ENCODE measurements around the gene PRKCZ.
A peak's percentile ranks its signal among the peaks of the same experiment; 100 is the strongest.

PRKCZ gene

DNA sequence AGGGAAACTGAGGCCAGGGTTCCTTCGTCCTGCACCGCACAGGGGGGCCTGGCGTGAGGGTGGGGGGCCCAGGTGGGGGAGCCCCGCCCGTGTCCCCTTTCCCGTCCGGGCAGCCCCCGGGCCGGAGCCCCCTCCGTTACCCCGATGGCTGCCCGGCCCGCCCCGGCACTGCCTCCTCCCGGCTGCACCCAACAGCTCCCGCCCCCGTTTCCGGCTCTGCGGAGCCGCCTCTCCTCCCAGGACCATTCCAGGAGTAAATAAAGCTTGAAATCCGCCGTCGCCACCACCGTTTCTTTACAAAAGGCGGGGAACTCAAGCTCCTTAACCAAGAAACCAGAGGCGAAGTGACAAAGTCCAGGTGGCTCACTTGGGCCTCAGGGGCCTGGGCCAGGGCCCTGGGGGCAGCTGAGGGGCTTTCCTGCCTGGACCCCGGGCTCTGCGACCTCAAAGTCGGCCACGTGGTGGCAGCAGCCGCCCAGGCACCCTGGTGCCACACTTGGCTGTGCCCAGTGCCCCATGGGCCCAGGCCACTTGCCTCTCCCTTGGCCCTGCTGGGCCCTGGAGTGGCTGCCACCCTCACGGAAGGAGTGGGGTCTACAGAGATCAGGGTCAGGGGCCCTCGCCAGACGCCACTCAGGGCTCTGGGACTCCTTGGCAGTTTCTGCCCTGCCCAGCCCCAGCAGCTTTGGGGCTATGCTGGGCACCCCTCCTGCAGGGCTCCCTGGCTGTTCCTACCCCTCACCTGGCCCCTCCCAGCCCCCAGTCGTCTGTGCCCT, 144.9 kb downstream of the PRKCZ start:
- peak; percentile 80 for DNase-seq (ENCODE audit: low read depth)

DNA sequence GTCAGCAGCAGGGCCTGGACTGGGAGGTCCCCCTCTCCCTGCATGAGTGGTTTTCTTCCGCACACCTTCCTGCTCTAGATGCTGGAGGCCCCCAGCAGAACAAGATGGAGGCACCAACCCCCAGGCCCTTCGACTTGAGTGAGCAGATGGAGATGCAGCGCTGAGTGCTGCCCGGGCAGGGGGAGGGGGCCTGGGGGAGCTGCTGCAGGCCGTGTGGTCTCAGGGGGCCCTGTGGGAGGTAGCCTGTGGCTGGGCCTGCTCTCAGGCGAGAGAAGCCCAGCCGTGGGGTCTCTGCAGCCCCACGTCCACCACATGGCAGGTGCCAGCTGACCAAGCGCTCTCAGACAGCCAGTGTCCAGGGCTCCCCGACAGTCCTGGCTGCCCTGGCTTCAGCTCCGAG, 145.6 kb downstream of the PRKCZ start:
- DNase-seq (ENCODE audit: low read depth): no peak

DNA sequence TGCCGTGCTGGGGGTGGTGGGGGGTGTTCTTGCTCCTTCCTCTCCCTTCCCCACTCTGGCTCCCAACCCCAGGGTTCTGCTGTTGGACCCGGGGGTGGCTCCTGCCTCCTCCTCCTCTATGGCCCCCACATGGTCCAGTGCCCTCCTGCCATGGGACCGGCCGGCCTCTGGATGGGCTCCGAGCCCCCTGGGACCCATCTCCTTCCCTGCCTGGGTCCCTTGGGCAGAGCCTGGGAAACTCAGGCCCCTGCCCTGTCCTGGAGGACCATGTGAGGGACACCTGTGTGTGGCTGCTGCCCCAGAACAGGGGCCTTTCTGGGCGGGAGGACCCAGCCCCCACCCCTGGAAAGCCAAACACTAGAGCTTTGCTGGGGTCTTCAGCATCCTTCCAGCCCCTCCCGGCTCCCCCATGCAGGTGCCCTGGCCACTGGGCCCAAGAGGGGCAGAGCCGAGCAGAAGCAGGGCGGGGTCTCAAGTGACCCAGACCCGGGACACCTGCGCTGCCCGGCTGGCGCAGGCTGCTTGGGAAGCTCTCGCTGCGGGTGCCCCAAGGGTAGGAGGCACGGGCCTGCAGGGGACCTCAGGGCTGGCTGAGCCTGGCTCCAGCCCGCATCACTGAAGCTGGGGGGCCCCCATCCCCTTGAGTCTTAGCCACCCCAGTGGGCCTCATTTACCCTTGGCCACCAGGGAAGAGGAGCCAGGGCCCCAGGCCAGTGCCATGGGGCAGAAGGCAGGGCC, 146.9 kb downstream of the PRKCZ start:
- no peak for DNase-seq (ENCODE audit: low read depth)

DNA sequence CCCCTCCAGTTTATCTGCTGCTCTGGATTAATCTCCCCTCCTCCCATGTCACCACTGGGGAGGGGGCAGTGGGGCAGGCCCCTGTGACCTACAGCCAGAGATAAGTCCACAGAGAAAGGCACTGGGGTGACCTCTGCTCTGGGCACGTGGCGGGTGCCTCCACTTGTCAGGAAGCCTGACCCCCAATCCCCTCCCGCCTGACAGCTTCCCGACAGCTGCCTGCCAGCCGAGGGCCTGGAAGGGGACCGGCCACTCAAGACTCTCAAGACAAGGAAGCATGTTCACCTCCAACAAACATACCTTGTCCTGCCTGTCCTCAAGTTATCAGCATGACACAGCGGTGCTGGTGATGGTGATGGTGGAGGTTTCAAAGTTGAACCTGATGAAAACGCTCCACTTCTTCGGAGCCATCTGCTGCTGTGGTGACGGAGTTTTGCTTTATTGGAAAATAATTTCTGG, 147.5 kb downstream of the PRKCZ start:
- DNase-seq (ENCODE audit: low read depth): no peak

DNA sequence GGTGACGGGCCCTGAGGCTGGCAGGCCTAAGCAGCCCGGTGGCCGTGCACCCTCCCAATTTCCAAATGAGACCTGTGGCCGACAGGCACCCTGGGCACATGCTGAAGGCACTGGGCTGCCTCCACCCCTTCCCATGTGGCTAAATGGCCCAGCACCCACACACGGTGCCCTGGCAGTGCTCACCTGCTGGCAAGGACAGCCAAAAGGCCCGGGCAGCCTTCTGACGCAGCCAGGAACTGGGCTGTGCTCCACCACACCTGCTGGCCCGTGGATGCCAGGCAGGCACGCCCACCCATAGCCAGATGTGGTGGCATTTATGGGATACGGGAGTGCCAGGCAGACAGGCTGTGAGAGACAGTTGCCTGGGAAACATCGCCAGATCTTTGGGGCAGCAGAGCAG, 148.4 kb downstream of the PRKCZ start:
- DNase-seq (ENCODE audit: low read depth): no peak

DNA sequence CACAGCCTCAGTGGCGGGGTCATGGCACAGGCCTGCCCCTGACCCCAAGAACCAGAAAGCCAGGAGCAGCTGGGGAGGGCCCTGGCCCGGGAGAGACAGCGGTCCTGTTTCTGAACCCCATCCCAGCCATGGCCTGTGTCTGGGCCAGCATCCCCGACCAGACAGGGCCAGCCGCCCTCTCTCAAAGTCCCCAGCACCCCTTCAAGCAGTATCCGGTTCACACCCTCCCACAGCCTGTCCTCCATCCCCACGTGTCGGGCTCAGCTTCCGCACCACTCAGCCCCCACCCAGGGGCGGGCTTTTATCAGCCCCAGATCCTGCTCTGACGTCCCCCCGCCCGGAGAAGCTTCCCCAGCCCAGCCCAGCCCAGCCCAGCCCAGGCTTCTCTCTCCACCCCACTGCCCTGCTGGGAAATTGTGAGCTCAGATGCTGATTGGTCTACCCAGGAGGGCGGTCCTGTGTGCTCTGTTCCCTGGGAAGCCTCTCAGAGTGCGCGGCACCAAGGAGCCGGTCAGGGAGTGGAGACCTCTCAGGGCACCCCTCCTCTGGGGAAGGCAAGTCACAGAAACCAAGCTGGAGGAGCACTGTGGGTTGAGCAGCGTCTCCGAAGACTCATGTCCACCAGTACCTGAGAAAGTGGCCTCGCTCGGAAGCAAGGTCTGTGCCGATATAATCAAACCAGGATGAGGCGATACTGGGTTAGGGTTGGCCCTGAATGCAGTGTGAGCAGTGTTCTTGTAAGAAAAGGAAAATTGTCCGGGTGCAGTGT, 149.0 kb downstream of the PRKCZ start:
- DNase-seq (ENCODE audit: low read depth): peak; percentile 72

DNA sequence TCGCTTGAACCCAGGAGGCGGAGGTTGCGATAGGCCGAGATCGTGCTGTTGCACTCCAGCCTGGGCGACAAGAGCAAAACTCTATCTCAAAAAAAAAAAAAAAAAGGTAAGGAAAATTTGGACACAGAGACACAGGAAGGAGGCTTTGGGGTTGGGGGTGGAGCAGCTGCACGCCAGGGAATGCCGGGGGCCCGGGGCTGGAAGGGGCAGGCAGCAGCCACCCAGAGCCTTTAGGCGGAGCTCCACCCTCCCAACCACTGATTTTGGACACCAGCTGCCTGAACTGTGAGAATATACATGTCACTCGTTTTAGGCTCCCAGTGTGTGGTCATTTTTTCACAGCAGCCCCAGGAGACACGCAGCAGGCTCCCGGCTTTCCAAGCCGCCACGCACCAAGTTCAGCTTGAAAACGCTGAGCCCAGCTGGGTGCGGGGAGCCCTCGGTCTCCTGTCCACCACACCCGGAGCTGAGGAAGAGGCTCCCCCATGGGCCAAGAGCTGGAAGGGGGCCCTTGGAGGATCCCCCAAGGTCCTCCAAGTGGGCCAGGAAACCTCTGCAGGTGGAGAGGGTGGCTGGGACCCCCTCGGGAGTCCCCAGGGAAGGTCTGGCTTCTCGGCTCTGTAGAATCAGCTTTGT, 150.2 kb downstream of the PRKCZ start:
- no peak for DNase-seq (ENCODE audit: low read depth)

DNA sequence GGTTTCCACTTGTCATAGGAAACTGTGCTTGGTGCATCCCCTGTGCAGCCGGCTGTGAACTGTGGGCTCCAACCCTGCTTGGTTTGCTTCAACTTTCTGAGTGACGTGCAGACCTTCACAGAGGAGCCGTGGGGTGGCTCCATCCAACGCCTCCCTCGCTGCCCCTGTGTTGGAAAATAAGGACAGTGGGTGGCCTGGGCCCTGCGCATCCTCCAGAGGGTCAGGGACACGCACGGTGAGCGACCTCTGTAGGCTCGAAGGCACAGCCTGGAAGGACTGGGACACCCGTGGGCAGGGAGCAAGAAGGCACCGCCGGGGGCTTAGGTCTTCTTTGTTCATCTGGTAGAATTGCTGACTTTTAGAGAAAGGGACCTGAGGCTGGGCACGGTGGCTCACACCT, 150.9 kb downstream of the PRKCZ start:
- DNase-seq (ENCODE audit: low read depth): no peak

DNA sequence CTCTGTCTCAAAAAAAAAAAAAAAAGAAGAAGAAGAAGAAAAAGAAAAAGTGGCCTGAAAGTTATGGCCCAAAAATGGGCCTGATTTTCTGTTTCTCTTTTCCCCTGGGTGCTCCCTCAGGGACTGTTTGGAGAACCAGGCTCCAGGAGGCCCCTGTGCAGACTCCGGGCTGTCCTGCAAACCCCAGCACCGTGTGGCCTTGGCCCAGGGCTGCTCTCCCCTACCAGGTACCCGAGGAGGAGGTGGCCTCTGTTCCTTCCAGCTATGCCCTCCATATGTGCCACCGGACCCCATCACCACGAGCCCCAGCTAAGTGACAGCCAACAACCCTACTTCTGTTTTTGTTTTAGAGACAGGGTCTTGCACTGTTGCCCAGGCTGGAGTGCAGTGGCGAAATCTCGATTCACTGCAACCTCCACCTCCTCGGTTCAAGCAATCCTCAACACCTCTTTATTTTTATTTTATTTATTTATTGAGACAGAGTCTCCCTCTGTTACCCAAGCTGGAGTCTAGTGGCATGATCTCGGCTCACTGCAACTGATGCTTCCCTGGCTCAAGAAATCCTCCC, 151.9 kb downstream of the PRKCZ start:
- DNase-seq (ENCODE audit: low read depth): no peak

DNA sequence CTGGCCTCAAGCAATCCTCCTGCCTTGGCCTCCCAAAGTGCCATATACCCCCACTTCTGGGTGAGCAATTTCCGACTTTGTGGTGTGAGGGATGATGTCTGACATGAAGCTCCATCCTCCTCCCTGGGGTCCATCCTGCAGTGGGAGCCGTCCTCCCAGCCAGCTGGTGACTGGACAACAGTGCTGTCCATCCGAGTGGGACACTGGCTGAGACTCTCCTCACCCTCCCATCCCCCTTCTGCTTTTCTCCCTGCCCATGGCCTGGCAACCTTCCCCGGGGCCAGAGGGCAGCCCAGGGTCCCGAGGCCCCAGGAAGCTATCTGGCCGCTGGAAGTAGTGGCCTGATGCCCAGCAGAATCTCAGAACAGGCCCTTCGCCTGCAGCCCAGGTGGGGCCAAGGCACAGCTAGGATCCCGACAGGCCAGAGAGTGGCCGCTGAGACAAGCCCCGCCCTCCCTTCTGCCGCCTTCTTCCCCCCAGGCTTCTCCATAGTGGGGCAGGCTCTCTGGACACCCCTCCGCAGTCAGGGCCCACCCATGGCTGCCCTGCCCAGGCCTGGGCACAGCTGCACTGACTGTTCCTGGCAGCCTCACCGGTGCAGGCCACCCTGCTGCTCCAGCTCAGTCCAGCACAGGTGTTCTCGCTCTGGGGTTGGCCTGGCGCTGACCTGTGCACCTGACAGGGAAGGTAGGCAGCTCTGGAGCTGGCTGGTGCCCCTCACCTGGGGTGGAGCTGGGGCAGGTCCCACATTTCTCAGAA, 152.8 kb downstream of the PRKCZ start:
- DNase-seq (ENCODE audit: low read depth): no peak

DNA sequence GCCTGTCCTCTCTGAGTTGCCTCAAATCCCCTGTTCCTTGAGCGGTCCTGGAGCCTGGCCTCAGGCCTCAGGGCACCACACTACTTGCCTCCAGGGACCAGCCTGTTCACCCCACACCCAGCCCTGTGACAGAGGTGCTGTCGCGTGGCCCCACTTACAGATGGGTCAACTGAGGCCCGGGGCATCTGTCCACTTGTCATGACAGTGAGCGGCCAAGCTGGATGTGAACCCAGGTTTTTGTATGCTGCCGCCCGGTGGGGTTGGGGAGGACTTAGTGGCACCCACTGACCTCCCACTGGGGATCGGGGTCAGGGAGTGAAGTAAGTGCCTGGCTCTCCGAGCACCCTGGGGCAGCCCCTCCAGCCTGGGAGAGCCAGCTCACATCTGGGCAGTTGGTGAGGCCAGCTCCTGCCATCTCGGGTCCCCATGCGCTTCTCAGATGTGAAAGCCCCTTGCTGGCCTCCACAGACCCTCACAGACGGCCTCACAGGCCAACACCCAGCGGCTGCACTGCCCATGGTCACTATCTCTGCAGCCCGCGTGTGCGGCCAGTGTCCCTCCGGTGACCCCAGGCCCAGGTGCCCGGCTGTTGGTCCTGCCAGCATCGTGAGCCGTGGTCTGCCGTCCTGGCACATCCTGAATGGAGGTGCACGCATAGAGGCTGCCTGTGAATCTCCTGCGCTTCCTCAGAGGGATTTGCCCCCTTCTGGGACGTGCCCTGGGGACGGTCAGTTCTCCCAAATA, 153.6 kb downstream of the PRKCZ start:
- no peak for DNase-seq (ENCODE audit: low read depth)

DNA sequence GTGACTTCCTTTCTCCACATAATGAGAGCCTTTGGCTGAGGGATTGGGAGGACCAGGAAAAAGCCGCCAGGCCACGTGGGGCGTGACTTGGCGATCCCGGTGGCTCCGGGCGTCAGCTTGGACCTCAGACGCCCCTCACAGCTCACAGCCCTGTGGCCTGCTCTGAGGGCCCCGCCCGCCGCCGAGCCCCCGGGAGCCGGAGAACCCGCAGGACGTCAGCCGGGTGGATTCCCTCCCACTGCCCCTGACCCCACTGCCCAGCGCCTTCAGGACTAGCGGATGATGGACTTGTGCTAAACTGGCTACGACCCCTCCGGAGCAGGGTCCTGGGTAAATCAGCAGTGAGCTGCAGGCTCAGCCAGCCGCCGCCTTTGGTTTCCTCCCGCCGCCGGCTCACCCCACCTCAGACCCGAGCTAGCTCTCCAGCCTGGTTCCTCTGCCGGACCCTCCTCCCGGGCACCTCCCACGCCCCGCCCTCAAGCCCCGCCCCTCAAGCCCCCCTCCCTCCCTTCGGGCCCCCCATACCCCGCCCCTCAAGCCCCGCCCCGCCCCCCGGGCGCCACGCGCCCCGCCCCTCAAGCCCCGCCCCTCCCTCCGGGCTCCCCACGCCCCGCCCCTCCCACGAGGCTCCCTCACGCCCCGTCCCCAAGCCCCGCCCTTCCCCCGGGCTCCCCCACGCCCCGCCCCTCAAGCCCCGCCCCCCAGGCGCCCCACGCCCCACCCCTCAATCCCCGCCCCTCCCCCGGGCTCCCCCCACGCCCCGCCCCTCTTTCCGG, 154.4 kb downstream of the PRKCZ start:
- DNase-seq (ENCODE audit: low read depth): no peak

DNA sequence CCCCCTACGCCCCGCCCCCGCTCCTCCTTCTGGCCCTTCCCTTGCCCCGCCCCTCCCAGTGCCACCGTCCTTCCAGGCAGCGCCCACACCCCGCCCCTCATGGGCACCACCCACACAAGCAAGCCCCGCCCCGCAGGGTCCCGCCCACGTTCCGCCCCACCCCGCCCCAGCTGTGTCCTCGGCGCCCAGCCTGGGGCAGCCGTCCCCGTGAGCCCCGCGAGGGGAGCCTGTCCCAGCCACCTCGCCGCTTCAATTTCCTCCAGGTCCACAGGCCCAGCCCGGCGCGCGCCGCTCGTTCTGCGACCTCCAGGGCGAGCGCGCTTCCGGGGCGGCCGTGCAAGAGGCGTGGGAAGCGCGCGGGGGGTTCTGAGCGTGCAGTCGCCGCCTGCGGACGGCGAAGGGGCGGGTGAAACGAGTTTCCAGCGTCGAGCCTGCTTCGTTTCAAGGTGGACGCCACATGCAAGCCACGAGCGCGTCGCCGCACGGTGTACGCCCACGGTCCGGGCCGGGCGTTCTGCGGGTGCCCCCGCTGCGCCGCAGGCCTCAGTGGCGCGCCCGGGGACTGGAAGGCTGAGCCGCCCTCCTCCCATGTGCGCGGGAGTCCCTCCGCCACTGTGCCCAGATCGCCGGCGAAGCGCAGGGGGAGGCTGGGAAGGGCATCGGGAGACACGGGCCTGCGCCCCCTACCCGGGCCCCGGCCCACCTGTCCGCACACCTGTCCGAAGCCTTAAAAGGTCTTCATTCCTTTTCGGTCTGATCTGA, 155.2 kb downstream of the PRKCZ start:
- DNase-seq (ENCODE audit: low read depth): peak; percentile 92

DNA sequence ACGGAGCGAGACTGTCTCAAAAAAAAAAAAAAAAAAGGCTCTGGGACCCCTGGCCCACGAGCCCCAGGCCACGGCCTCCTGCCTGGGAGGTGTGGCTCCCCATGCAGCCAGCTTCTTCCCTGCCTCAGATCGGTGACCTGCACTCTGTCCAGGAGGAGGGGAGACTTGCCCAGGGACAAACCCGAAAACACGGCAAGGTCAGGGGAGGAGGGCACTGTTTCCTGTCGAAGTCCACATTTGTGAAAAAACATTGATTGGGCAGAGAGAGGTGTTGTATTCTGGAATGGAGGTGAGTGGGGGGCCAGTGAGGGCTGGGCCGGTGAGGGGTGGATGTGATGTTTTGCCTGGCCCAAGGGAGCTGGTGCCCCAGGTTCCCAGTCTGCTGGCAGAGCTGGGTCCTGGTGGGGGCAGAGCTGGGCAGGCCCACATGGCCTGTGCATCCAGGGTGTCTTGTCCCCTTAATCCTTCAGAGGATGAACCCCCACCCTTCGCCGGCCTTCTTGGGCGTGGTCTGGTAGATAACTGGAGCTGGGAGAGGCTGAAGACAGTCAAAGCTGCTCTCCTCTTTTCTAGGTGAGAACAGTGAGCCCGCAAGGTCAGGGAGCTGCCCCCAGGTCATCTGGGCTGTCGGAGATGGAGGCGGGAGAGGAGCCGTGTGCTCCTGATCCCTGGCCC, 156.7 kb downstream of the PRKCZ start:
- DNase-seq (ENCODE audit: low read depth): no peak

DNA sequence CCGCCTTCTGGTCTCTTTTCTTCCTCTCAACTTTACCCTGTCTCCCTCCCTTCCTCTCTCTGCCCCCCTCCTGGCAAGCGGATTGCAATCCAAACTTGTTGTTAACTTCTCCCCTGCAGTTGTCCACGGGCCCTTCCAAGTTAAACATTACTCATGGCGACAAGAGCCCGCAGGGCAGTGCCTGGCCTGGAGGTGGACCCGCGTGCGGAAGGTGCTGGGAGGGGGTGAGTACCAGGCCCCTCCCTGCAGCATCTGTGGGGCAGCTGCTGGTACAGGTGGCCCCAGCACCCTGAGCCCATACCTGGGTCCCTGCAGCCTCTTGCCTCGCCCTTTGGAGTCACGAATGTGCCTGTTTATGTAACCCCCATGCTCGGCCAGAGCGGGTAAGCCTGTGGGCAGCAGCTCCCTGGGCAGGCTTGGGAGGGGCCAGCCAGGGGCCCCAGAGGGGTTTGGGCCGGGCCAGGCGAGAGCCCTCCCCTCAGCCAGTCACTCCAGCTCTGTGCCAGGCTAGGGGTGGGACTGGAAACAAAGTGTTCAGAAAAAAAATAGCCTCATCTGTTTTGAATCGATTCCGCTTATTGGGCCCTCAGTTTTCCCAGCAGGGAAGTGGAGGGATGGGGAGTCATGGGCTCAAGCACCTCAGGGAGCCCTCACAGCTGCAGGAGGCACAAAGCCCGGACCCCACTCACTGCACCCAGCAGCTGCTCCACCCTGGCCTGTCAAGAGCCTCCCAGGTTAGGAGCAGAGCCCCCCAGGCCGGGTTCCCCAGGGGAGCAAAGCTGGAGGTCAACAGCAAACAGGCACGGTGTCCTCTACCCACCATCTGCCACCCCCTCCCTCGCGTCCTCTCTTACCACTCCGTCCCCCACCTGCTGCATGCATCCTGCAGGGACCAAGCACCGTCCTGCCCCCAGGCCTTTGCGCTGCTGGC, 158.4 kb downstream of the PRKCZ start:
- no peak for DNase-seq (ENCODE audit: low read depth)

DNA sequence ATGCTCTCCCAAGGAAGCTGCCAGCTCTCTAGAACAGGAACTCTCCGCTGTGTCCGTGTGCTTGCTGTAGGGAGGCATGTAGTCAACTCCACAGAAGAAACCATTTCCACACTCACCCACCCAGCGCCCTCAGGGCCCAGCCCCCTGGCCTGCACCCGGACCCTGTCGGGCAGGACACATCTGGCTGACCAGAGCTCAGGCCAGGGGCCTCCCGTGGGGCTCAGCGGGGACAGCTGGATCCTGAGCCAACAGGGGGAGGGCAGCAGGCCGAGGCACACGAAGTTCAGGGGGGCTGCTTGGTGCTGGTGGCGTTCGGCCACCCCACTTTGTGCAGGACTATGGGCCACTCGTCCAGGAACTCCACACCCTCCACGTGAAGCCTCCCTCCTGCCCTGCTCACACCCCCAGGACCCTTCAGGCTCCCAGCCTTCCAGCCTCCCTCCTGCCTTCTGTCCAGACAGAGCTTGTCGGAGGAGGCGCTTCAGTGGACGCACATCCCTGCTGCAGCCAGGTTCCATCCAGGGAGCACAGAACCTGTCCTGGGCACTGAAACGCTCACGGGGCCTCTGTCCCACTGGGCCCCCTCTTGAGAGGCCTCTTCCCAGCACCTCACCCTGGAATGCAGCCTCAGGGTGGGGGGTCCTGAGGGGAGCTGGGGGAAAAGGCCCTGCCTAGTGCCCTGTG, 159.3 kb downstream of the PRKCZ start:
- DNase-seq (ENCODE audit: low read depth): no peak
